ENCODE measurements around the gene CLSTN2.

Gene CLSTN2

DNA sequence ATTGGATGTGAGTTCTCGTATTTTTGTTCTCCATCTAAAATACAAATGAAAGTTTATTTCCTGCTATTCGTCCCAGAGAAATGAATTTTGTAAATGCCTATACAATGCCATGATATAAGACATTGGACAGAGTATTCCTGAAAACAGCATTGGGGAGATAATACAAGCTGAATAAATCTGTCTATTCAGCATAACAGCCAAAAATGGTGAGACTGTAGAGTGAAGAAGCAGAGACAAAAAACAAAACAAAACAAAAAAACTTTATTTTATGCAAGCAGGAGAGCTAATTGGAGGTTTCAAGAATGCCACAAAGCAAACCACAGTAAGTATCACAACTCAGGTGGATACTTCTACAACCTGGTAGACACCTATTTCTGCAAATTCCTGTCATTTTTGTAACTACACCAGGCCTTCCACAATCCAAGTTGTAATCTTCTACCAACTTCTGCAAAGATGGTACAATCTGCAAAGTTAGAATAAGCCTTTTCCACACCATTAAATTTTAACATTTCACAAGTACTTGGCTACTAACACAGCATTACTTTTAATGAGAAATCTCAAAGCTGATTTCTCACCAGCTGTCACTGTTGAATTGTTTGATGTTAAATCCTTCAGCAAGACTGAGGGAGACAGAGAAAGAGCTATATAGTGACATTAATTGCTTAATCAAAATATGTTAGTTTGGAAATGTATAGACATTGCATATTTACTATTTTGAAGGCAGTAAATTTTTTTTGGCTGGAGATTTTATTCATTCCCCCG lies 163.1 kb downstream of the CLSTN2 start:
- DNase-seq, result no peak

DNA sequence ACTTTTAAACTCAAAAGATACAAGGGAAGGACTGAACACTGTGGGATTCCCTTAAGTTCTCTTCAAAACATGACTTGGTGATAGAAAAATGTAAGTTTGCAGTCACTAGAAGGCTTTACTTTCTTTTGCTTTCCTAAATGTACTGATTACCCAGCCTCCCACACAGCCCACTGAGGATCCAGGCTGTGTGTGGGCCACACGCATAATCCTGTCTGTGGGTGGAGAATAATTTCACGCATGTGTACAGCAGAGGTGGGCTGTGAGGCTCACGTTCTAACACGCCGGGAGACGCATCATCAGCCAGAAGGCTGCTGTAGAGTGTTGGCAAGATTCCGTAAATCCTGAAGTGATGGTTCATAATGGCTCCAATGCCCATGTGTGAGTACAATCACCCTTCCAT lies 165.5 kb downstream of the CLSTN2 start:
- no peak for DNase-seq

DNA sequence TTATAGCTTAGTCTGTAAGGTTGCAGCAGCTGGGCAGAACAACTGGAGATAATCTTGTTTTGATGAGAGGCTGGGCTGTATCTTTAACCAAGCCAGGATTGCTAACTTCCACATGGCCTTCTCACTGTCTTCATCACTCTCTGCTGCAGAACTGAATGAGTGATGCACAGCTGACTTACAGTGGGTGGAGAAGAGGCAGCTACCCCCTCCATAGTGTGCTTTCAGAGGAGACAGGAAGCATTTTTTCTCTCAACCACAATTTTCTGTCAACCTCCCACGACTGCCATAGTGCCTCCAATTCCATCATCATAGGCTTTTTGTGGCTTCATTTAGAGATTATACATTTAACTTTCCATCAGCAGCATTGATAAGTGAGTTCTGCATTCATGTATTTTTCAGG lies 168.2 kb downstream of the CLSTN2 start:
- DNase-seq, result no peak

DNA sequence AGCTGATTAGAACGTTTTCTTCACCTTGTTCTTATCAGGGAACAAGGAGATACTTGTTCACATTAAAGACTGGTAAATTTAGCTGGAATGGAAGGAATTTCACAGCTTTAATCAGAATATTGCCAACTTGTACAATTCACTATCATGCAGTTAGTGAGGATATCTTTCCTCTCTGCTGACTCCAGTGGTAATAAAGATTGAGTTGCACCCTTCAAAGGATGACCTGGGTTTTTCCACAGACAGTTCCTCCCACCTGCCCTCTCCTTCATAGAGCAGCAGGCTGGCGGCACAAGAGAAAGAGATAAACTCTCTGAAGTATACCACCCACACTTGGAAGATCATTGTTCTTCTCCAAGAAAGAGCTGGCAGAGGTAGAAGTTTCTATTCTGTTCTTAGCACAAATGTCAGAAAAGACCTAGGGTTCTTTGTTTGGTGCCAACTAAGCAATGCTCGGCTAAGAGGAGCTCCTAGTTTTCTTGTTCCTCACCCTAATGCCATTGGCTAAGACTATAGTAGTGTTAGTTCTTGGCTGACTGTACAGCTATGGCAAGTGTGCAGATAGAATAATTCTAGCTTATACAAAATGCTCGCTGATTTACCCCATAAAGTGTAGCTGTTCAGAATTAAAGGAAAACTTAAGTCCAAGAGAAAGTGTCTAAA lies 169.1 kb downstream of the CLSTN2 start:
- DNase-seq, result no peak

DNA sequence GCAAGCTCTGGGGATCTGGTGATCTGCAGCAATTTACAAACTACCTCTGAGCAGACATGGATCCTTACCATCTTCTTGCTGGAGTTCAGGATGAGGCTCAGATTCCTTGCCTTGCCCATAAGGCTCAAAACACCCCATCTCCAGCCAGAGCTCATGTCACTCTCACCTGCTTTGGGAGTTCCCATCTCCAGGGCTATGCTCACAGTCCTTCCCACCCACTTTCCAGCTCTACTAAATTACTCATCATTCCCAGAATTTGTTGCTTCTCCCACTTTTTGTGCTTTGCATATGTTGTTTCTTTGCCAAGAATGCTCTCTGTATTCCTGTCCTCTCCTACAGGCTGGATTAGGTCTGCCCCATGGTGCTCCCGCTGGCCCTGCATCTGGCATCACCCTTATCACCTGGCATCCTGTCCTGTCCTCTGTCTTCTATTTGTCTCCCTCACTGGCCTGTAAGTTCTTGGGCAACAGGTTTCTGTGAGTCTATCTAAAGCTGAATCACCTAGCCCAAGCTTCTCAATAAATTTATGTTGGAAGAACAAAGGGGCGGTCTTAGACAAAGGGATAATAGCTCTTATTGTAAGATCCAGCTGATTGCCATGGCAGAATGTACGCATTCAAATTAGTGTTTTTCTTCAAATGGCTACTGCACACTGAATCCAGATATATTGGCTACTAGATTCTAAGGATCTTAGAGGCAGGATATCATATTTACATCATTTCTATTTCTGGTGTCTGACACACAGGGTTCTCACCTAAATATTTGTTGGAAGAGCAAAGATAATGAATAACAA lies 179.2 kb downstream of the CLSTN2 start:
- no peak for DNase-seq

DNA sequence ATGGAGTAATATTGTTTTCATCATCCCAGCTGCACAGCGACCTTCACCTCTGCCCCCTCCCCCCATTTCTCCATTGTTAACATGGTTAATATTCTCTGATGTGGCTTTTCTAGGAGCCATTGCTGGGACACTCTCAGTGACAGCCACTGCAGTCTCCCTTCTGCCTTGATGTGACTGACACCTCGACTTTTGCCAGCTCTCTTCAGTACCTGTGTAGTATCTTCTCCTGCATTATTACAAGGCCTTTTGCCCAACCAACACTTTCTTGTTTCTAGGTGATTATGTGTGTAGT lies 179.8 kb downstream of the CLSTN2 start:
- DNase-seq, result no peak

DNA sequence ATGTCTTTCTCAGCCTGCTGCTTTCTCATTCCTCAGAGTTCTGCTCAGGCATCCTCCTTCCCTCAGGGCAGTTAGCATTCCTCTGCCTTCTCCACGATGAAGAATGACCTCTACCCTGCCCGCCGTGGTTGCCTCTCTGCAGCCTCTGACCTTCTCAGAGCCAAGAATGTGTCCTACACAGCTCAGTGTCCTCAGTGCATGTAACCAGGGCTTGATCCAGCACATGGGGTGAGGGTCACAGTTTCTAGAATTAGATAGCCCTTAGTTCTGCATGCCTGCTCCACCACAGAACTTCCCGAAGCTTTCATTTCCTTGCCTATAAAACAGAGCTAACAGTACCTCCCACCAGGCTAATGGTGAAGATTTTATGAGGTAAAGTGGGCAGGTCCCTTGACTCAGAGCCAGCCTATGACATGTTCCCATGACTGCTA lies 182.1 kb downstream of the CLSTN2 start:
- DNase-seq, result no peak

DNA sequence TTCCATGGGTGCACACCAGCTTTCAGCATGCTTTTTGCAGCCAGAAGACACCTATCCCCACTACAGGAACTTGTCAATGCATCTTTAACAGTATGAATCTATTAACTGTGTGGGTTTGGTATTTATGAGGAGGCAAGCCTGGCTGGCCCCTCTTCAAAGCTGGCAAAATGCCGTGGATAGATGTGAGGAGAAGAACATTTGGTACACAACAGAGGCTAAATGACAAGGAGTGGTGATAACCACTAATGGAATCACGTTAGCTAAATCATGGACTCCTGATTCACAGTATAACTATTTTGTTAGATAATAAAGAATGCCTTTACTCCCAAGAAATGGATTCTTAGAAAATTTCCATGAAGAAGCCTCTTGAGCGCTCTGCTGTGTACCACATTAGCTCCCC lies 187.2 kb downstream of the CLSTN2 start:
- DNase-seq, result no peak

DNA sequence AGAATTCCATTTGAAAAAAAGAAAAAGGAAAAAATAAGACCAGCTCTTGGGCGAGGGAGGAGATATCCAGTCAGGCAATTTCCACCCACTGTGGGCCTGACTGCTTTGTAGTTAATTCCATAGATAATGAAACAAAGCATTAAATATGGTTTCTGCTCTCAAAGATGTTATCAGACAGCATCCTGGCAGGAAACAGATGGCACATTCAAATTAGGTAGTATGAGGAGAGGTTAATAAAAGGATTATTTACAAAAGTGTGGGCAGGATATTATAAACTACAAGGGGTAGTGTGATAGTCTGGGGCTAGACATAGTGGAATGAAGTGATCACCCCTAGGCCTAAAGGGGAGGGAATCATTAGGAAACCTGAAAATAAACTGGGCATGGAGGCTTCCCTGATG lies 193.2 kb downstream of the CLSTN2 start:
- DNase-seq, result no peak

DNA sequence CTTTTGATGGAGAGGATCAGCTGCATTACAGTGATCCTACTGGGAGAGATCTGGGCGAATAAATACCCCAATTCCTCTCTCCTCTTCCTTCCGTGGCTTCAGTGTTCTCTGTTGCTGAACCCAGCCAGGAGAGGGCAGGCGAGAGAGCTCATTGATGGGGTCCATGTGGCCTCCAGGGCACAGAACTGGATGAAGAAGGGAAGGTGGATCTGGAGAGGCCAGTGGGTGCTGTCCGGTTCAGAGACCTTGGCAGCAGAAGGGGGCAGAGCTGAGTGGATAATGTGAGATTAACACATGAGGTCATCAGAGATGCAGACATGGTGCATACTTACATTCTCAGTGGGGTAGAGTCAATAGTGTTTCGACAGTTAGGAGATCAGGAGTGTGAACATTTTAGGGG lies 193.6 kb downstream of the CLSTN2 start:
- no peak for DNase-seq

DNA sequence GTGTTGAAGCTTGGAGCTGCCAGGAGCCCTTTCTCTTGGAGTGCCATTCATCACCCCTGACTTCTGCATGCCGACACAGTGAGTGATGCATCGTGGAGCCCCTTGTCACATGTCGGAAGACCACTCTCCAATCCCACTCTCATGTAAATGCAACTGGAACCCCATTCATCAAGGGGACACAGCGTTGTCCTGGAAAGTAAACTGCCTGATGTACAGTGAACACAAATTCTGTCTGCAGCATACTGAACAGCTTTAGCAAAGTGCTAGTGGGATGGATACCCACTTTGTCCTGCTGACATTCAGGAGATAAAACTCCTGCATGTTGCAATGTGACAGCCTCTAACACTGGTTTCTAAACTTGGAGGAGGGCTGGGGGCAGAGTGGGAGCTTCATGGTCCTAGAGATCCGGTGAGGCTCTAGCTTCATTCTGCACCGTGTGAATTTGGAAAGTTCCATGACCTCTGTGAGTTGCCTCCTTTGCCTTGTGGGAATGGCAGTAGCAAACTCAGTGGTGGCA lies 194.8 kb downstream of the CLSTN2 start:
- DNase-seq, result no peak

DNA sequence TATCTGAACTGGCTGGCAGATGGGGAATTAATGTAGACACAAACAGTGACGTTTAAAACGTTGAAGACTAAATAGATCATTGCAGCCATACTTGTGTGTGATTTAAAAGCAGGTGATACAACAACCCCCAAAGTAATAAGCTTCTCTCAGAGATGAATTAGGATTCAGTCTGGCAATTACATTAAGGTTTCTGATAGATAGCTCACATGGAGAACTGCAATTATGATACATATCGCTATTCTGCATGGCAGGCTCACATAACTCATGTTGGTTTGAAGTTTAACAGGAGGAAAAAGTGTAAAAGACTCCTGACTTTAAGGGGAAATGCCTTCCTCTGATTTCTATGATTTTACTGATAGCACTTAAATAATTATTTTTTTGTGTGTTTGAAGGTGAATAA lies 196.9 kb downstream of the CLSTN2 start:
- no peak for DNase-seq

DNA sequence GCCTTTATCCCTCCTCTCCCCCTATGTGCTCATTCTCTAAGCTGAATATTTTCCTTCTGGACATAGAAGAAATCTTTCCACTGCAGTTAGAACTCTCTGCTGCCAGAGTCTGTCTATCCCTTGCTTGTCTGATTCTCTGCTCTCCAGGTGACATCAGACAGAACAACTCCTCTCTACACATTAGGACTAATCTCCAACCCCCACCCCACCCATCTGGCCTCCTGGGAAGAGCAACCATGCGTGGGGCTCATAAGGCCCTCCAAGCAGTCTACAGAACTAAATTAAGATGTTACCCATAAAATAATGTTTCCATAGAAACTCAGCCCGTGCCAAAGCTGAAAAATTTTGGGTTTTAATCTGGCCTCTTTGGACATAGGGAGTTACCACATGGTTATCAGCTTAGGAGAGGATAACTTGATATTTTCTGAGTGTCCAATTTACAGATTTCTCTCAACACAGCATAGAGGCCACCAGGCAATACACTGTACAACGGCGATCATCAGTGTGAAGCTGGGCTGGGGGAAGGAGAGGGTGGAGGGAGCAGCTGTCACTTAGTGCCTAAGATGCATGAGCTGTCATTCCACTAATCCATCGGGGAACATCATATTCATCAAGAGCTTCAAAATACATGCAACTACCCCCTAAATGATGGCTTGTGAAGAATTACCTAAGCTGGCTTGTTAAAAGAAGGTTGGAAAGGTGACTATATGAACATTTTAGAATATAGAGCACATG lies 199.4 kb downstream of the CLSTN2 start:
- no peak for DNase-seq

DNA sequence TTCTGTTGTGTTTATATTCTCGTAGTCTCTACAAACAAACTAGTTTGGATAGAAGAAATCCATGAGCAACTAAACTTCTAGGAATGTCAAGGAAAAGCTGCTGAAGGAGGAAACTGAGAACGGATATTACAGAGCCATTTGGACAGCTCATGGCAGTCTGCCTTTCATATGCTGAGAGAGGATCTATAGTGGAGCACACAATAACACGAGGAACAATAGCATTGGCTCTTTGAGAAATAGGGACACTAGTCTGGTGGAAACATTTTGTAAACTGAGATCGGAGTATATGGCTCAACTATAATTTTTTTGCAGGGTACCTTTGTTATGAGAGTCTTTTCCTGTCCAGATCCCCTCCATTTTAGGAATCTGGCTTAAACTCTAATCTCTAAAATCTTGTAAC lies 200.5 kb downstream of the CLSTN2 start:
- no peak for DNase-seq

DNA sequence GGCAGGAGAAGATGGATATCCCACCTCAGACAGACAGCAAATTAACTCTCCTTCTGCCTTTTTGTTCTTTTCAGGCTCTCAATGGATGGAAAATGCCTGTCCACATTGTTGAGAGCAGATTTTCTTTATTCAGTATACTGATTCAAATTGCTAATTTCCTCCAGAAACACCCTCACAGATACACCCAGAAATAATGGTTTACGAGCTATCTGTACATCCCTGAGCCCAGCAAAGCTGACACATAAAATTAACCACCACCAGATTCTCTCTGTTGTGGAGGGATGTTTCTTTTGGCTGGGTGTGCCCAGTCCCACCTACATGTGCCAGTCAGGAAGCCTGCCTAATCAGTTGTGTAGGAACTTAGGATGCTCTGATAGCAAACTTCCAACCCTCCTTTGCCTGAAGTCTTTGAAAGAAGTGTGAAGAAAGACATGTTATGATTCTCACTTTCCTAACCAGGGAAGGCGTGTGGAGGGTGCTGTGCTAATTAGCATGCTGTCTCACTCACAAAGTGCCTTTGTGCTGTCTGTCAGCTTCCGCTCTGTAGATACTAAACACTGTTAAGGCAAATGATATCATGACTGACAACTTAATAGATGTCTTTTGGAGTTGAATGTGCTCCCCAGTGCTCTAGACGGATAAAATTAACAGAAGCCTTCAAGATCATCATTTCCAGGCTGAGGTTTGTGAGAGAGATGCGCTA lies 208.5 kb downstream of the CLSTN2 start:
- no peak for DNase-seq

DNA sequence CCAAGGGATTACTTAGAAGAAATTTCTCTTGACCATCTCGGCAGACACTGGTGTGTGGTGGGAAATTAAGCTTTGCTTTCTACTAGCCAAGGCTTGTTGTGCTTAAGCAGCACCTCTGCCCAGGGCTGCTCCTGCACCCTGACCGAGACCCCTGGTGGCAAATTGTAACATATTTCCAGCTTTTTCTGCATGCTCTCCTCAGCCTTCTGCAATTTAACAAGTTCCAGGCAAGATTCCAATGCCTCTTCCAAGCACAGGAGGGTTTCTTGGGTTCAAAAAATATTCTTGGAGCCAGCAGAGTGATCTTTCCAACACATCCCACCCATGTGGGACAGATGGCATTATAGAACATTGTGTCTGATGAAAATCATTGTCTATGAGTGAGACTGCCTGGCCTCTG lies 210.5 kb downstream of the CLSTN2 start:
- no peak for DNase-seq

DNA sequence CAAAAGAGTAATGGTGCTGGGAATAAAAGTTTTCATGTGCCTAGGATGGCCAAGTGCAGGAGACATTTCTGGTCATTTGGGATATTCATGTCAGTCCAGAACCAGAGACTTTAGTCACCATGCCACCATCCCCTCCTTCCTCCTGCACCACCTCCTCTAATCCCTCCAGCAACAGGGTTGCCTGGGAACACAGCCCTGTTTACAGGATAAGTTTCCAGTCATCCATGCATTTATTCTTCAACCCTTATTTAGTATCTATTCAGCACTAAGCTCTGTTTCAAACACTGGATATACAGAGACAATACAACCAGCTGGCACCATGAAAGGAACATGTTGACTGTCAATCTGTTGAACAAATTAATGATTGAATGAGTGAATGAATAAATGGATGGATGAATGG lies 211.7 kb downstream of the CLSTN2 start:
- DNase-seq, result no peak

DNA sequence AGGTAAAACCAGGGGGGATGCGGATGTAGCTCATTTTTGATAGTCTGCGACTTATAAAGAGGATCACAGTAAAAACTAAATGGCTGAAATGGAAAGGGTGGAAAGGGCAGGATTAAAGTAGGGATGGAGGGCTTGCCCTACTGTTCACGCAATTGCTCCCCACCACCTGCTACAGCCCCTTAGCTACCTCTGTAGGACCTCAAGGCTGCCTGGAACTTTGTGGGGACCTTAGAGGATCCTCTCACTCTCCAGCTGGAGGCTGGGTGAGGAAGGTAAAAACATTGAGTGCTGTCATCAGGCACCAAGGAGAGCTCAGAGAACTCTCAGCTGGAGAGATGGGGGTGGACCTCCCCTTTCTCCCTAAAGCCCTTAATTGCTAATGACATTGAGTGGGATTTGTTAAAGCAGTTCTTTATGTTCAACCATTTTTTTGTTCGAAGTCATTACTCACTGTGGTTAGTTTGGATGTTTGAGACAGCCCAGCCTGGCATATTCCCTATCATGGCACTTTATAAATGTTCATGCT lies 213.0 kb downstream of the CLSTN2 start:
- DNase-seq, result no peak

DNA sequence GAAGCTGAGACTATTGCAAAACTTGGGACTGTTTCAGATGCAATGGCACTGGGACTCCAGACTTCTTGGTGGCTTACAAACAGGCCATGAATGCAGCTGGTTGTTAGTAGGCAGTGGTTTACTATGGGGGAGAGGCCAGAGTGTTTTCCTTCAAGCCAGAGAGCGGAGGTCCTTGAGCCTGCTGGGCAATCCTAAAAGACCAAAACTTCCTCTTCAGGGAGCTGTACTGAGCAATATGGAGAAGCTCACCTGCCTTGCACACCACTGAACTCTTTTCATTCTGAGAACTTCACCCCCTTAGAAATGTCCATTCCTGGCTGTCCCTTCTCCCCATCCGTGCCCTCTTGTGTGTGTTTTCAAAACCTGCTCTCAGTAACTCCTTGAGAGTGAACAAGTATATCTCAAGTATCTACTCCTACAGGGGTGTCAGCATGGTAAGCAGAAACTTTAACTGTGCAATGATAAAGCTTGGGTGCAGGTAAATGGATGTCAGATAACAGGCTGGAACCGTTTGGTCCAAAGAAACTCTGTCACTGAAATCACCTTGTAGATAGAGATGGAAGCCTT lies 213.9 kb downstream of the CLSTN2 start:
- no peak for DNase-seq

DNA sequence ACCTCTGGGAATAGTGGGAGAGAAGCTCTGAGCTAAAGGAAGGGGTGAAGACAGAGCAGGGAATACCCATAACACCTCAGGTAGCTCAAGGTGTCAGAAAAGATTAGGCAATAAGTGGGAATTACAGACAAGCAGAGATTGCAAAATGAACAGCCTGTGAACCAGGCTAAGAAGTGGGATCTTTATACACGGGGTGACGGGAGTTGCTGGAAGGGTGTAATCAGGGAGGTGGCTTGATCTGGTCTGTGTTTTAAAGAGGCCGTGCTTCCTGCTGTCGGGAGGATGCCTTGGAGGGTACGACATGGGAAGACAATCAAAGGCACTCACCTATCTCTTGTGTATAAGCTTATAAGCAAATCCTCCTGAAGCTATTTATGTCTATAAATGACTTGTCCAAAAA lies 216.3 kb downstream of the CLSTN2 start:
- no peak for DNase-seq

DNA sequence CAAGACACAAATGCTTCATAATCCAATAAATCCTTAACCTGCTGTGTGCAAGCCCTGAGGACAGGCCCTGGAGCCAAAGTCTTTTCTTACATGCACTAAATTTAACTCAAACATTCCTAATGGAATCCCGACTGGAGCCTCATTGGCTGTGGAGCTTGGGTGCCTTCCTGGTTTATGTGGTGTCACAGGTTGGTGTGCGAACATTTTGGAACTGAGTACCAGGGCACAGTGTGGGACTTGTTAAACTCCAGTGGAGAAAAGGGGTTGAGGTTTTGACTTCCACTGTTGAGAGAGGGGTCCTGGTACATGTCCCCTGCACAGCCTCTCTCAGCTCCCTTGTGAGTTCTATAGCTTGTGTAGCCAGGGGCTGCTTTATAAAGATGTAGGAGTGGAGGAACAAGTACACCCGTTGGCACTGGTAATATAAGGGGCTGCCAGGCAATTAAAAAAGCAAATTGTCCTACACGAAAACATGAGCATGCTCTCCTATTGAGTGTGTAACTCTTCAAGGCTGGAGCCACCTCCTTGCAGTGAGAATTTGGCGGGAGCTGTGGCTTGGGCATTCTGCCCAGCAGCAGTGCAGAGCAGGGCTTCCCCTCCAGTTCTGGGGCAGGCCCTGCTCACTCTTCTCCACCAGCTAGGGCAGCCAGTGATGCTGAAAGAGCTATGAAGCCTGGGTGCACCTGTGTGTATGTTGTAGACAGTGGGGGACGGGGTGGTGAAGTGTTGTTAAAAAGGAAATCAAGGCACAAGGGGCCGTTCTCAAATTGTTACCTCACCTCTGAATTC lies 218.1 kb downstream of the CLSTN2 start:
- no peak for DNase-seq
